K562 (cell line): Measurements from ENCODE around the gene ADAM22. TPM values are rescaled to one million over a fixed set of nuclear protein-coding genes. Genes with fewer than 3 reads are reported as not detected.

Experiments
- ATAC-seq: fragments of 200-7000 bp; cut with Tn5 transposase; 3 replicates; pipeline ENCODE4 v1.9.1; 2020; ENCODE audit warnings: moderate library complexity
- BruUV-seq: library from RNA; stranded (reverse); fragments of 400-500 nt; replicated peaks from 2 replicates; lab custom pipeline; 2021; lab: Mats Ljungman, UMichigan
- CTCF ChIA-PET: fragments of 300-600 bp; formaldehyde crosslinking; extraction: SDS; loops from one replicate; lab custom pipeline; 2021; ENCODE audit warnings: low intra/inter-chr PET ratio; lab: Yijun Ruan, JAX
- POLR2A ChIA-PET: fragments of 300-600, 350-650 bp; sonication (Branson Sonifier 250); formaldehyde crosslinking; extraction: SDS; loops from one replicate; lab custom pipeline; 2021; ENCODE audit warnings: antibody characterized with exemption, inconsistent platforms; lab: Yijun Ruan, JAX
- DNase-seq, 4 experiments: peaks; one replicate each; pipeline versions ENCODE4 v3.0.0 to v3.0.0-alpha.2; 2011 to 2018; ENCODE audit warnings: low spot score in 3 of 4, mixed read lengths in 3 of 4; ENCODE audit errors: extremely low read depth in 1 of 4
- FAIRE-seq: peaks from 2 replicates; lab custom pipeline; 2011; peaks lifted over from hg19 to GRCh38; lab: Jason Lieb, UNC
- H2AFZ ChIP-seq: 2 replicates; pipeline ENCODE4 v1.6.0; 2011; ENCODE audit warnings: low read depth, low read length, control low read depth, inconsistent platforms
- H3K27ac ChIP-seq: fragments of 200-600 bp; 3 replicates; pipeline ENCODE4 v1.8.0; 2011; ENCODE audit warnings: low read depth, mild to moderate bottlenecking, control low read depth, inconsistent platforms, low read length, moderate library complexity, mixed read lengths; ENCODE audit errors: extremely low read depth
- H3K27me3 ChIP-seq, 2 experiments: fragments of 300-600 bp in 1 of 2; 2 replicates in 1 of 2; 3 replicates in 1 of 2; pipeline versions ENCODE4 v1.6.0 to v1.8.0; 2011; ENCODE audit warnings: inconsistent platforms in 2 of 2, low read length in 2 of 2, mild to moderate bottlenecking in 1 of 2, mixed read lengths in 1 of 2, moderate library complexity in 1 of 2; ENCODE audit not compliant: control insufficient read depth in 2 of 2, insufficient read depth in 2 of 2
- H3K36me3 ChIP-seq: fragments of 300-600 bp; 3 replicates; pipeline ENCODE4 v1.8.0; 2011; ENCODE audit warnings: mild to moderate bottlenecking, low read length, inconsistent platforms; ENCODE audit not compliant: control insufficient read depth, insufficient read depth
- H3K4me1 ChIP-seq, 2 experiments: fragments of 200-600 bp in 1 of 2; replicated peaks in 1 of 2; 2 replicates in 1 of 2; 3 replicates in 1 of 2; pipeline versions ENCODE4 v1.5.1 to v1.8.0; 2011; ENCODE audit warnings: inconsistent platforms in 2 of 2, low read length in 2 of 2, mild to moderate bottlenecking in 1 of 2, mixed read lengths in 1 of 2, moderate library complexity in 1 of 2; ENCODE audit not compliant: control insufficient read depth in 2 of 2, insufficient read depth in 2 of 2
- H3K4me2 ChIP-seq: 2 replicates; pipeline ENCODE4 v1.6.1; 2011; ENCODE audit warnings: low read length, control low read depth, inconsistent platforms, mixed read lengths; ENCODE audit not compliant: insufficient read depth
- H3K4me3 ChIP-seq: fragments of 200-600 bp; sonication (generic), shearing (Covaris generic); 2 replicates; pipeline ENCODE4 v1.5.1; 2016; ENCODE audit warnings: control low read depth, inconsistent platforms
- H3K79me2 ChIP-seq: fragments of 200-600 bp; 3 replicates; pipeline ENCODE4 v1.8.0; 2011; ENCODE audit warnings: low read length, inconsistent platforms; ENCODE audit not compliant: control insufficient read depth, insufficient read depth
- H3K9ac ChIP-seq, 2 experiments: 2 replicates each; pipeline versions ENCODE4 v1.6.0 to v1.6.1; 2011; ENCODE audit warnings: low read depth in 2 of 2, low read length in 2 of 2, control low read depth in 1 of 2, inconsistent platforms in 1 of 2, mild to moderate bottlenecking in 1 of 2, mixed read lengths in 1 of 2; ENCODE audit not compliant: insufficient read depth in 1 of 2
- H3K9me1 ChIP-seq: one replicate; pipeline ENCODE4 v1.6.0; 2011; ENCODE audit warnings: inconsistent platforms, mild to moderate bottlenecking, low read length, moderate library complexity; ENCODE audit not compliant: control insufficient read depth, insufficient read depth
- H3K9me3 ChIP-seq: replicated peaks from 2 replicates; pipeline ENCODE4 v1.5.1; 2011; ENCODE audit warnings: low read depth, low read length, inconsistent platforms; ENCODE audit not compliant: control insufficient read depth, insufficient read depth
- H4K20me1 ChIP-seq: replicated peaks from 2 replicates; pipeline ENCODE4 v1.6.1; 2011; ENCODE audit warnings: low read length, inconsistent platforms, mixed read lengths; ENCODE audit not compliant: control insufficient read depth, insufficient read depth
- ARID1B ChIP-seq: fragments of 450-650 bp; IDR thresholded peaks from 2 replicates; pipeline ENCODE4 v1.6.1; 2016; ENCODE audit warnings: antibody characterized with exemption, mild to moderate bottlenecking, inconsistent platforms
- ATF2 ChIP-seq: sonication (generic); formaldehyde crosslinking; IDR thresholded peaks from 2 replicates; pipeline ENCODE4 v1.8.1; 2022; ENCODE audit warnings: missing genetic modification reagents
- EHMT2 ChIP-seq: fragments of 450-650 bp; IDR thresholded peaks from 2 replicates; pipeline ENCODE4 v1.6.1; 2018; ENCODE audit warnings: antibody characterized with exemption
- ELK3 ChIP-seq: fragments of 450-650 bp; formaldehyde crosslinking; IDR thresholded peaks from 2 replicates; pipeline ENCODE4 v1.4.0; 2020; ENCODE audit warnings: mild to moderate bottlenecking
- GABPB2 ChIP-seq: fragments of 250-450 bp; sonication (Bioruptor Pico); conservative IDR thresholded peaks from 2 replicates; pipeline ENCODE4 v1.5.1; 2021; ENCODE audit warnings: mild to moderate bottlenecking
- SMARCC2 ChIP-seq: fragments of 450-650 bp; IDR thresholded peaks from 2 replicates; pipeline ENCODE4 v1.6.1; 2017; ENCODE audit warnings: antibody characterized with exemption, moderate library complexity, mild to moderate bottlenecking, low read depth
- THRAP3 ChIP-seq: fragments of 450-650 bp; IDR thresholded peaks from 2 replicates; pipeline ENCODE4 v1.6.1; 2016; ENCODE audit warnings: mild to moderate bottlenecking, inconsistent platforms, borderline replicate concordance
- XRCC4 ChIP-seq: IDR thresholded peaks from one replicate; pipeline ENCODE4 v1.6.1; 2011; ENCODE audit not compliant: insufficient read depth, insufficient read length; ENCODE audit errors: extremely low read depth
- ZBTB2 ChIP-seq: fragments of 450-650 bp; IDR thresholded peaks from 2 replicates; pipeline ENCODE4 v1.6.1; 2016; ENCODE audit warnings: antibody characterized with exemption
- ZNF212 ChIP-seq: fragments of 450-650 bp; formaldehyde crosslinking; IDR thresholded peaks from 2 replicates; pipeline ENCODE4 v1.4.0; 2020; ENCODE audit warnings: mild to moderate bottlenecking
- ZNF24 ChIP-seq: fragments of 450-650 bp; IDR thresholded peaks from 2 replicates; pipeline ENCODE4 v1.6.1; 2016
- ZNF444 ChIP-seq: fragments of 250-450 bp; sonication (Bioruptor Pico); IDR thresholded peaks from 2 replicates; pipeline ENCODE4 v1.4.0; 2020; ENCODE audit warnings: mild to moderate bottlenecking, moderate library complexity
- ZNF740 ChIP-seq, 3 experiments: fragments of 200-800 bp in 1 of 3; sonication (Bioruptor generic) in 1 of 3; sonication (generic) in 1 of 3; formaldehyde crosslinking in 1 of 3; IDR thresholded peaks; 2 replicates each; pipeline versions ENCODE4 v1.6.1 to v1.8.0; 2016 to 2022; ENCODE audit warnings: mild to moderate bottlenecking in 2 of 3, missing compliant biosample characterization in 2 of 3, missing genetic modification characterization in 2 of 3, missing genetic modification reagents in 1 of 3
- in situ Hi-C: fragments of 300-500 bp; cut with MboI; formaldehyde crosslinking; loops from 4 replicates; pipeline ENCODE4 v1.15.0; 2018; ENCODE audit warnings: inconsistent platforms, mixed read lengths
- intact Hi-C: fragments of 100-400 bp; cut with micrococcal nuclease; formaldehyde crosslinking; loops from 2 replicates; pipeline ENCODE4 v1.14.2; 2022
- polyA plus RNA-seq, 8 experiments: library from polyadenylated mRNA; depleted of rRNA in 4 of 8; stranded (reverse) in 5 of 8; unstranded in 3 of 8; fragments of >200 nt; fragmentation: Nextera tagmentation in 2 of 8; fragmentation: Illumina TruSeq in 1 of 8; extraction: Ambion mirVana in 2 of 8; extraction: Trizol in 1 of 8; gene quantifications; 2 replicates each; pipeline versions ENCODE4 v1.2.1 to v1.2.3, GENCODE V29; 2011 to 2014; ENCODE audit warnings: inconsistent platforms in 1 of 8, missing spikeins in 1 of 8
- total RNA-seq, 7 experiments: library from RNA; depleted of rRNA in 6 of 7; stranded (reverse); fragments of >200 nt in 6 of 7; fragmentation: Illumina TruSeq in 2 of 7; extraction: Trizol in 2 of 7; gene quantifications; 2 replicates each; pipeline versions ENCODE4 v1.2.1 to v1.2.3, GENCODE V29; 2011 to 2021; ENCODE audit warnings: low replicate concordance in 1 of 7

ADAM22 gene
- total and polyA plus RNA-seq, 9 of the 15 experiments (the other 6 are each of a cell fraction or from before 2014, with no cell fraction given), result 0.01 to 0.58 (median 0.18) TPM

DNA sequence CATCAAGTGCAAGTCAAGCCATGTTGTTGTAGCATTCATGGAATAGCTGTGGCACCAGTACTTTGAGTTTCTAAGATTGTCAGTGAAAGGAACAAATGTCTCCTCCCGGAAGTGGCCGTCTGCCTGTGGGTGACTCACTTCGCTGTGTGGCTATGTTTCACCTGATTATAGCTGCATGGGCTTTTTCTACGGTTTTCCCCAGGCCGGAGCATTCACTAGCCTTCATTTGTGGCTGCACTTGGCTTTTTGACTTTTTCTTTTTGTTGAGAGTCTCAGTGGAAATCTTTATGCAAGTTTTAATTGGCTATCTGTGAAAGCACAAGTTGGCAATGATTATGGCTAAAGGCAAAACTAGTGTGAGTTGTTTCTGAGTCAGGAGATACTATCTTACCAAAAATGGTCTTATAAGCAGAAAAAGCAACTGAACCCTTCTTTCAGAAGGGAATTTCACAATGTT, 250.8 kb downstream of the ADAM22 start (continued):
- TF ChIP-seq ZBTB2 (no peak), SMARCC2 (peak; percentile 40; the same call in 1 of the 2 replicates), EHMT2 (peak; percentile 83; the same call in 1 of the 2 replicates)

DNA sequence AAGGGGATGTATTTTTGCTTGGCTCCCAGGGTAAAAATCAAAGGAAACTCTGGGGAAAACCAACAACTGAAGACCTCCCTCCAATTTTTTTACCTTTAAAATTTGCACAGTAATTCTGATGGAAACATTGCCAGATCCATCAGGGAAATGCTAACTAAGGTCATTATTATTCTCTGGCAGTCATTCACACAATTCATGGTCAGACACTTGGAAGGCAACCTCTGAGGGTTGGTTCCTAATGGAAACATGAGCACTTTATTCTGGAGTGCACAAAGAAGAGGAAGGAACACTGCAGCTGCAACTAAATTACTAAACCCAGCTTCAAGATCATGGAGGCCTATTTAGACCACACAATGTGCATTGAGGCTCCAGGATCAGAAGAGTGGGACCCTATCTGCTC, 251.6 kb downstream of the ADAM22 start:
- no peaks in the 10 kb centered on the region for H3K79me2 ChIP-seq
- TF ChIP-seq ZNF740 (CRISPR knock-in tag; IDR thresholded peaks at IDR 0.05), result no peak
- TF ChIP-seq ZNF740 (tag; IDR thresholded peaks at IDR 0.05), result no peak
- TF ChIP-seq THRAP3, result no peak
- no peak for TF ChIP-seq ATF2 (CRISPR knock-in tag)
- no peak for TF ChIP-seq XRCC4
- no peak for TF ChIP-seq ELK3 (CRISPR knock-in tag)
- no peak for TF ChIP-seq ZNF24
- no peak for TF ChIP-seq GABPB2 (CRISPR knock-in tag)
- TF ChIP-seq ARID1B, result no peak
- TF ChIP-seq ZNF212 (CRISPR knock-in tag), result no peak
- TF ChIP-seq ZNF444 (CRISPR knock-in tag), result no peak
- no peak overlapping the region for H3K9ac ChIP-seq
- ChIA-PET CTCF (no interaction called here), POLR2A (interaction anchor here (1.6 to 1.9 kb wide), 3 partner anchors 9 to 17 kb away, joined by 3 to 8 read pairs (median 4); no protein-coding TSS in a partner anchor)
- no peaks in the 10 kb centered on the region for H4K20me1 ChIP-seq
- intact Hi-C loops, result no loop called here
- FAIRE-seq (no peak), DNase-seq (no peak), ATAC-seq (no peak)
- H2AFZ ChIP-seq, result peak overlapping the region; percentile 95; the same call in 1 of the 2 replicates
- H3K9me1 ChIP-seq, result no peaks in the 10 kb centered on the region
- no peaks in the 10 kb centered on the region for H3K9me3 ChIP-seq
- no peak overlapping the region for H3K4me2 ChIP-seq
- in situ Hi-C loops, result no loop called here
- no TSS peak for BruUV-seq
- peaks cover 0 to 10% of the 10 kb centered on the region in 2 experiments; a peak in 3 of 5 replicates for H3K4me1 ChIP-seq
- peaks cover 0 to 2% of the 10 kb centered on the region in 2 experiments; a peak in 1 of 5 replicates for H3K27me3 ChIP-seq
- no peaks in the 10 kb centered on the region for H3K36me3 ChIP-seq
- no peak overlapping the region for H3K4me3 ChIP-seq
- H3K27ac ChIP-seq, result no peak overlapping the region
